Diencephalon (tissue), 1 donor: ENCODE results near the gene BRCA1. TPM values are rescaled to one million over a fixed set of nuclear protein-coding genes. Genes with fewer than 3 reads are reported as not detected.

Source experiments
- small RNA-seq: library from RNA; depleted of rRNA; stranded (forward); fragments of <200 nt; gene quantifications from one replicate; pipeline ENCODE3, GENCODE V24; 2014
- total RNA-seq: library from RNA; depleted of rRNA; stranded (reverse); fragments of >200 nt; gene quantifications from one replicate; pipeline ENCODE4 v1.2.3, GENCODE V29; 2014

The BRCA1 gene
- total RNA-seq = 15.2 TPM

GRCh38 chr17:43125133-43125966, at the start of gene BRCA1:
Gene BRCA1 (minus strand): TSS chr17:43125364. CDS start chr17:43124096, 1,268 bp downstream.

GRCh38 chr17:43170766-43171585, 45.8 kb upstream of the BRCA1 start, which contains the start of gene NBR1:
Gene NBR1 (plus strand): TSS chr17:43171214. CDS start chr17:43175800, 4,586 bp downstream.

GRCh38 chr17:43024407-43025289, 100.5 kb downstream of the BRCA1 start, which contains the start of gene RND2:
Gene RND2 (plus strand): TSS chr17:43025231. CDS start chr17:43025348, 117 bp downstream.

GRCh38 chr17:43021741-43022512, 103.2 kb downstream of the BRCA1 start, which contains the start of gene VAT1:
Gene VAT1 (minus strand): TSS chr17:43022385. CDS start chr17:43022322, 63 bp downstream.

GRCh38 chr17:43006639-43007551, 118.3 kb downstream of the BRCA1 start, which contains the start of gene IFI35:
Gene IFI35 (plus strand): TSS chr17:43006784. CDS start chr17:43006948, 164 bp downstream.

GRCh38 chr17:42997984-42998938, 126.9 kb downstream of the BRCA1 start, which contains the start of gene RPL27:
Gene RPL27 (plus strand): TSS chr17:42998419. CDS start chr17:42998751, 332 bp downstream.

Small RNAs within 50 kb of the gene (small RNA-seq; reads per million reads assigned to genes)
- gene AC060780.2 = not detected
- not detected for gene AC060780.3
- not detected for gene AC135721.1

Other genes with a start within 250 kb of the BRCA1 start
- gene G6PC1, start 224.6 kb downstream of the BRCA1 start, total RNA-seq = under 0.01 TPM
- 29.1 TPM for gene AARSD1, start 160.9 kb downstream of the BRCA1 start, total RNA-seq
- 3.7 TPM for gene PTGES3L, start 145.3 kb downstream of the BRCA1 start, total RNA-seq
- gene RUNDC1, start 144.8 kb downstream of the BRCA1 start, total RNA-seq = 21.2 TPM
- 935 TPM for gene RPL27, start 126.9 kb downstream of the BRCA1 start, total RNA-seq
- gene IFI35, start 118.6 kb downstream of the BRCA1 start, total RNA-seq = 4.8 TPM
- gene VAT1, start 103.0 kb downstream of the BRCA1 start, total RNA-seq = 172 TPM
- gene RND2, start 100.1 kb downstream of the BRCA1 start, total RNA-seq = 28.4 TPM
- 81.0 TPM for gene NBR1, start 45.9 kb upstream of the BRCA1 start, total RNA-seq
- gene TMEM106A, start 86.5 kb upstream of the BRCA1 start, total RNA-seq = 0.92 TPM
- not detected for gene CCDC200, start 103.3 kb upstream of the BRCA1 start, total RNA-seq
- gene RNU2-1, start 108.6 kb upstream of the BRCA1 start, total RNA-seq = not detected